ENCODE results near the gene HMCN2.

HMCN2 gene

DNA sequence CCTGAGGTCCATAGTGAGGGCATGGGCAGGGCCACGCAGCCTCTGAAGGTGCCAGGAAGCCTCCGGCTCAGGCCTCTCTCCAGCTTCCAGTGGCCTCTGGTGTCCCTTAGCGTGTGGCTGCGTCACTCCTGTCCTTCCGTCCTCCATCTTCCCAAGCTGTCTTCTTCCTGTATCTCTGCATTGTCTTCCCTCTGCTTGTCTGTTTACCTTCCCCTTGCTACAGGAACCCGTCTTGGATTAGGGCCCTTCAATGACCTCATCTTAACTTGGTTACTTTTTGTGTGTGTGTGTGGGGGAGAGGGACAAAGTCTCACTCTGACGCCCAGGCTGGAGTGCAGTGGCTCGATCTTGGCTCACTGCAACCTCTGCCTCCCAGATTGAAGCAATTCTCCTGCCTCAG is 193.6 kb downstream of the HMCN2 start:
- no peak for DNase-seq

- no peak for DNase-seq
Measured at GRCh38 chr9:130459941-130460669, 194.5 kb downstream of the HMCN2 start.

- DNase-seq: peak; percentile 18
Measured at GRCh38 chr9:130461218-130461630, 195.7 kb downstream of the HMCN2 start.

DNA sequence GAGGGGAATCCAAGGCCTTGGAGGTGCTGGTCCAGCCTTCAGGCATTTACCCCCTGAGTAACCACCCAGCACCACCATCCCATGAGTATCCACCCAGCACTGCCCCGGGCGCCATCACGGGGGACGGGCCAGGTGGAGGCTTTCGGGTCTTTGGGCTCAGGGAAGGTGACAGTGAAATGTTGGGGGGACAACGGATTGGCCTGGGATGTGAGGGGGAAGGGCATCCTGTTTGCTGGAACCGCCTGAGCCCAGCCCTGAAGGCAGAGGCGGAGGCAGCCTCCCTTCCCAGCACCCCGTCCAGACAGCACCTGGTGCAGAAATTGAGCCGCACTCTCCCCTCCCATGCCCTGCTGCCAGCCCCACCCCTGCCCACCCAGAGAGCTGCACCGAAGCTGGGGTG is 196.2 kb downstream of the HMCN2 start:
- no peak for DNase-seq

DNA sequence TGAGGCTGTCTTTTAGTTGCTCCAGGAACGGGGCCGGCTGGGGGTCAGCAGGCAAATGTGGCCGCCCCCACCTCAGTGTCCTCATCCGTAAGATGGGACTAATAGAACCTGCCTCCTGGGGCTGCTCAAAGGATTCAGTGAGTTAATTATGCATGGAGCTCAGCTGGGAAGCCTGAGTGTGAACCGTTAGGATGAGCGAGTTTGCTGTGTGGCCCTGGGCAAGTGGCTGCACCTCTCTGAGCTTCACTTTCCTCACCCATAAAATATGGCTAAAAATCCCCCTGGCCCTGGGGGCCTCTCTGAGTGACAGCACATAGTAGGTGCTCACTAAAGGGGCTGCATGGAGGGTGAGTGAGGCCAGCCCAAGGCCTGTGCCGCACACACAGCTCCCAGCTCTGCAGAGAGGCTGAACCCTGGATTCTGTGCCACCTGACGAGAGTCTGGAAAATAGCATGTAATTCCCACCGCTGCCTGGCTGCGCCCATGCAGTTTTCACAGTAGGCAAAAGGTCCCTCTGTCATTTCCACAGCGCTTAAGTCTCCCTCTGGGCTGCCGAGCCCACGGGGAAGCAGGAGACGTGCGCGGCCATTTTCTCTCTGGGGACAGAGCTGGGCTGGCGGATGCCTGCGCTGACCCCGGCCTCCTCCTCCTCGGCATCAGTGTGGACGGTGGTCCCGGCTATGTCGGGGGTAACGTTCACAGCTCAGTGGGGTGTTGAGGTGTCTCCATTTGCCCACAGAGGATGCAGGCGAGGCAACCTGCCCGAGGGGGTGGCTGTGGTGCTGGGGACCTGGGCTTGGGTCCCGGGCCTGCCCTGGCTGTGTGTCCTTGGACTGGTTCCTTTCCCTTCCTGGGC is 197.4 kb downstream of the HMCN2 start:
- no peak for DNase-seq

DNA sequence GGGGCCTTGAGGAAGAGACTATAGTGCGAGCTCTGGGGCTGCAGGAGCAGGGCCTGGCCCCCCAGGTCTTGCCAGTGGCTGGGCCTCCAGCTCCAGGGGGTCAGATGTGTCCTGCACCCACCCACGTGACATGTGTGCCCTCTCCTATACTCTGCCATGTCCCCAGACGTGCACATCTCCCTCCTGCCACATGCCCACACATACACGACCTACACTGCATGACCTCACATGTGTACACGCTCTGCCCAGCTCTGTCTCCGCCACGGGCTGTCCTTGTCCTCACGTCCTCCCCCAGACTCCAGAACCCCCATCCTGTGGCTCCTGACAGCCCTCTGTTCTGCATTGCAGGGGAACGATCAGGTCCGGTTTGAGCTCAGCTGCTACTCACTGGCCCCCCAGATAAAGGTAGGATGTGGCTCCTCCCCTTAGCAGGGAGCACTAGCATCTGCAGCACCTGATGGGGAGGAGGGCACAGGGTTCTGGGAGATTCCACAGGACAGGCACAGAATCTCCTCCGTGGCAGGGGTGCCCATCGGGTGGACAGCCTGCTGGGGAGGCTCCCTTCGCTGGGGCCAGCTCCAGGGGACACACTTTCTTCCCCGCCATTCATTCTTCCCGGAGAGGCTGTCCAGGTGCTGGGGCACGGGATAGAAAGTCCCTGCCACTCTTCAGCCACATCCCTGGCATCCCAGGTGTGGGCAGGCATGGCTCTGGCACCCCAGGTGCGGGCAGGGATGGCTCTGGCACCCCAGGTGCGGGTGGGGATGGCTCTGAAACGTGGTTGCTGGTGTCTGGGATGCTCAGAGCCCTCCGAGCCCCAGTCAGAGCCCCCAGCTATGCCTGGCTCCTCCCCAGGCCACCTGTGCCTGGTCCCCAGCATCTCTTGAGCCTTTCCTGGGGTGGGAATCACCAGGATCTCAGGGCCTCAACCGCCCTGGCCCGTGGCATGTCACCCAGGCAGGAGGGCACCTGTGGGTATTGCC is 198.5 kb downstream of the HMCN2 start:
- no peak for DNase-seq

DNA sequence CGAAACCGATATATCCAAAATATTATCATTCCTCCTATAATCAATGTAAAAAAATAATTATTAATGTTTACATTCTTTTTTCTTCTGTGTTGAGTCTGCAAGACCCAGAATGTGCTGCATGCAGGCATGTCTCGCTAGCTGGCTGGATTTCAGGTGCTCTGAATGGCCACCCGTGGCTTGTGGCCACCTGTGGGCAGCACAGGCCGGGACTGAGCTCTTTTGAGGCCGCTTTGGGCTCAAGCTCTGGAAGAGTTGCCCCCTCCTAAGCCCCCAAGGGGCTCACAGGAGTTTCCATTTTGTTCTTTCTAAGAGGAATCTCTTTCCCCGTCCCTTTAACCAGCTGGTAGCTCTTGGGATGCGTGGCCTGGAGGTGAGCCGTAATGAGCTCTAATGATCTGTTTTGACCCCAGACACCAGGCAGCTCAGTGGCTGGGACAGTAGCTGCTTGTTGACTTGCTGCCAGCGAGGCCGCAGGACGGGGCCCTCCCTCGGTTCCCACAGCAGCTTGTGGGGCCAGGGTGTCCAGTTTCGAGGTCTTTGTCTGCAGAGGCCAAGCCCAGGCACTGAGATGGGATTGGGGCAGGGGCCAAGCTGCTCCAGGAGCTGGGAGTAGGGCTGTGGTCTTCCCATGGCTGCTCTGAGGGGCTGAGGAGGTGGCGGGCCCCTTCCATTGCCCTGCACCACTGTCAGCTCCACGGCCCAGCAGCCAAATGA is 200.0 kb downstream of the HMCN2 start:
- DNase-seq: no peak

DNA sequence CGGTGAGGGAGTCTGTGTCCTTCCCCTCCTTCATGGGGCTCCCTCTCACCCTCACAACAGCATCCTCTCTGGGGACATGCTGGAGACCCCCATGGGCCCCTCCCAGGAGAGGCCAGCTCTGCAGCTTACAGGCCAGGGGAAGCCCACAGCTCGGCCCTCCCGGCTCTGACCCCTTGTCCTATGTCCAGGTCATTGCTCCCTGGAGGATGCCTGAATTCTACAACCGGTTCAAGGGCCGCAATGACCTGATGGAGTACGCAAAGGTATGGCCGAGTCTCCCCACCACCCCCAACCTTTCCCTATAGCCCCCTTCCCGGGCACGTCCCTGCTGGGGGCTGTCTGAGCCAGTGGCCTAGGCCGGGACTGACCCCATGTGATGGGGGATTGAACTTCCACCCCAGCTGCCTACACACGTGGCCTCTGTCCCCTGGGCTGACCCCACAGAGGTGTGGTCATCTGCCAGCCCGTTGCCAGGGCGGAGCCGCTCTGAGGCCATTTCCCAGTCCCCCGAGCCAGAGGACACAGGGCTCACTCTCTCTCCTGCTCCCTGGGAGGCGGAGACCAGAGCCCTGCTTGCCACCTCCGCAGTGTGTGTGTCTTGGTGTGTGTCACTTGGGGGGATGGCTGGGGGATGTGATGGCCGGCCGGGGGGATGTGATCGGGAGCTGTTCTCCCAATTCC is 201.1 kb downstream of the HMCN2 start:
- no peak for DNase-seq

DNA sequence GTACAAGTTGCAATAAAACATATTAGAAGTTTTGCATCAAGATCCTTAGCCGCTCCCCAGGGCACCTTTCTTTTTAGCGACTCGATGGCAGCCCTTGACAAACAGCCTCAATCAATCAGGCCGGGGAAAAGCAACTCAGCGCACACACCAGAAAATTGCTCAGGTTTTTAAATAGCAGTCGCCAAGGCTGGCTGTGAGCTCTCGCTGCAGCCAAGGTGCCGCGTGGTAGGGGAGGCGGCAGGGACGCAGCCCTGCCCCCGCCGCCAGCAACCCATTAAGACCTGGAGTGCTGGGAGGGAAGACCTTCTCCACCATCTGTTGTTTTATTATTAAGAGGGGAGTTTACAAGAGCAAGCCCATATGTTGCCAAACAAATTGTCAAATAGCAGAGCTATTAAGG is 201.8 kb downstream of the HMCN2 start:
- DNase-seq: no peak

DNA sequence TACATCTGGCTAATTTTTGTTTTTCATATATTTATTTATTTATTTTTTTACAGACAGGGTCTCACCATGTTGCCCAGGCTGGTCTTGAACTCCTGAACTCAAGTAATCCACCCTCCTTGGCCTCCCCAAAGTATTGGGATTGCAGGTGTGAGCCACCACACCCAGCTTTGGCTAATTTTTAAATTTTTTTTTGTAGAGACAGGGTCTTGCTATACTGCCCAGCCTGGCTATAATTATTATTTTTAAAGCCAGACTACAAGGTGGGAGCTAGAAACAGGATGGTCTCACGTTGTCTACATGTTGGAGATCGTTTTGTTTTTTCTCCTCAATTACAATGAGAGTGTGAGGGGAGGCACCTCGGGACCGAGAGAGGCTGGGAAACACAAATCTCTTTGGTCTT is 203.0 kb downstream of the HMCN2 start:
- no peak for DNase-seq

GRCh38 chr9:130470269-130470668 is 204.7 kb downstream of the HMCN2 start:
- DNase-seq: no peak

DNA sequence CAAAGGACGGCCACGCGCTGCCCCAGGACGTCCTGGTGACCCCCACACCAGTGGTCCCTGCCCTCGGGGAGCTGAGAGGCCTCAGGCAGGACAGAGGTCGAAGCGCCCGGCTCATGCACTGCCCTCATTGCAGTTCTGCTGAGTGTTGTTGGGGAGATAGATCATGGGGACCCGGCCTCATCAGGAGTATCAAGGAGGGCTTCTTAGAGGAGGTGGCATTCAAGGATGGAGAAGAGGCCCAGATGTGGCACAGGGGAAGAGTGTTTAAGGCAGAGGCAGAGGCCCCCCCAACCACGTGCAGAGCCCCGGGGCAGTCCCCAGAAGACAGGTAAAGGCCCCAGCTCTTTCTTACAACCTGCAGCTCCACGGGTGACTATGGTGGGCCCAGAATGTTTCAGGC is 205.4 kb downstream of the HMCN2 start:
- DNase-seq: no peak

DNA sequence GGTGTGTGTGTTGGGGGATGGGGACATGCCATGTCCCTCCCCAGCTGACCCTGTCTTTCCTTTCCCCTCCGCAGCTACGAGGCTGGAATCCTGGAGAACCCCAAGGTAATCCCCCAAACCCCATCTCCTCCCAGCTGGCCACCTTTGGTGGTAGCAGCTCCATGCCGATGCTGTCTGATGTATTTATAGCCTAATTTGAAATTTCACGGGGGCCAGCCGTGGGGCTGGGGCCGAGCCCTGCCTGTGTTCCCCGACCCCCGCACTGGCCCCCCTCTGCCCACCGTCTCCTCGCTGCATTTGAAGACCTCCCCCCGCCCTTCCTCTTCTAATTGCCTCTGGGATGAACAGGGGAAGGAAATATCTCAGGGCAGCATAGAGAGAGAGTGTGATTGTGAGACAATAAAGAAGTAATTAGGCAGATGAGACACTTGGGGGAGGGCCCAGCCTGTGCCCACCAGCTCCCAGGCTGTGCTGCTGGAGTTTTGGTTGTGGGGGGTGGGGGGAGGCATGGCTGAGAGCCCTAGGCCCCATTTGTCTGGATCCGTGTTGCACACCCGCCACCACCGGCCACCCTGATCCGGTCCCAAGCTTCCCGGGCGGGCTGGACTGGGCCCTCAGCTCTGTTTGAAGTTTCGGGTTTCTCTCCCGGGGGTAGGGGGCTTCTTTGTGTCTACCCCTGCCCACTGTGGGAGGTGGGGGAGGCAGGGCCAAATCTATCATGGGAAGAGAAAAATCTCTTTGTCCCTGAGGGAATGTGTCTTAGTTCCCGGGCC is 206.0 kb downstream of the HMCN2 start:
- no peak for DNase-seq

DNA sequence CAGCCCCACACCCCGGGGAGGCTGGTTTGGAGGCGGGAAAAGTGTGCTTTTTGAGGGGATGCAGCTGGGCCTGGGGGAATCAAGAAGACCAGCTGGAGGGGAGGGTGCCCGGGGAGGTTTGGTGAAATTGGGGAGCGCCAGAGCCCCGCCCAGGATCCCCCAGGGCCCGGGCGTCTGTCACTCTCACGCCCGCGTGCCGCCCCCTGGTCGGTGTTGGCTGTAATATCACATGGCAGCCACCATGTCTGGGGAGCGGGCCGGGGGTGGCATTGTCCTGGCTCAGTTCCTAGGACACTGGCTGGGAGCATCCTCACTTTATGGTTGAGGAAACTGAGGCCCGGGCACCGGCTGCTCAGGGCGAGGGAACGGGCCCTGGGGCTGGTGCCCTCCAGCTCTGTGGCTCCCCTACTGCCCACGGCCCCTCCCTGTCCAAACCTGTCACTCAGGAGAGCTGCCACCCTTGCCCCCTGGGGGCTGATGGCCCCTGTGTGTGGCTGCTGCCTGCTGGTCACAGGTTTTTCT is 206.7 kb downstream of the HMCN2 start:
- no peak for DNase-seq

- no peak for DNase-seq
Measured at GRCh38 chr9:130473009-130473408, 207.4 kb downstream of the HMCN2 start.

GRCh38 chr9:130473566-130473965 is 208.0 kb downstream of the HMCN2 start:
- DNase-seq: no peak

GRCh38 chr9:130474106-130474505 is 208.5 kb downstream of the HMCN2 start:
- DNase-seq: no peak

DNA sequence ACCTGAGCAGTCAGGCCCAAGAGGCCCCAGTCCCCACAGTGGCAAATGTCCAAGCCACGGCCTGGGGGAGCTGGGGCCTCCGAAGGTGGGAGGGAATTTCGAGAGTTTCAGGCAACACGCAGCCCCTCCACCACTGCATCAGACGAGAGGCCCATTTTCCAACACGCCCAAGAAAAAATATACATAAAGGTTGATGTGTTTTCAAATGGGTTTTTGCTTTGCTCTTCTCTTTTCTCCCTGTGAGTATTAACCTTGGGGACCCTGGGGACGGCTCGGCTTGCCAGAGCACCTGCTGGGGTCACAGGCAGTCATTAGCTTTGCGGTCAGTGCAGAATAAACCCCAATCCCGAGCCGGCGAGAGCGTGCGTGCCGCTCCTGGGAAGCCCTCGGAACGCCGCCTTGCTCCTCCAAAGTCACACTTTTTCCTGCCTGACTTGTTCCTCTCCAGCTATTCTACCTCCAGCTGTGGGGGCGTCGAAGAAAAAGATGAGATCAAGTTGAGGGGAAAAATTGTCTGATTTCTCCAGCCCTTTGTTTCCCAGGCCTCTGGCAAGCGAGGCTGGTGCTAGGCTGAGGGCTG is 210.7 kb downstream of the HMCN2 start:
- no peak for DNase-seq

- DNase-seq: no peak
Measured at GRCh38 chr9:130477564-130477963, 212.0 kb downstream of the HMCN2 start.

DNA sequence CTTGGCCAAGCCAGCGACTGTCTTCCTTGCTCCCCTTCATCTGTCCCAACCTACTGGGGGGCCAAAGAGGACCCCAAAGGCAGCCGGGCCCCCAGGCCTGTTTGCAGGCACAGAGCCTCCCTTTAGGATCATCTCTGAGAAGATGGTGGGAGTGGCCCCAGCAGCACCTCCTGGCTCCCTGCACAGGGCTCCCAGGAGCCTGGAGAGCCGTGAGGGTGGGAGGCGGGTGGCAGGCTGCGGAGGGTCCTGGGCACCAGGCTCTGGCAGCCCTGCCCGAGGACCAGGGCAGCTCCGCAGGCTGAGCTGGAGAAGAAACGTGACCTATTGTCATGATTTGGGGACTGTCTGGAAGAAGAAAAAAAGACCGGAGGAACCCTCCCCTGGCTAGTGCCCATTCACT is 212.6 kb downstream of the HMCN2 start:
- DNase-seq: no peak

All from NK-92 treated with Interleukin-12 subunit alpha and Interleukin-12 subunit beta, amount 100 ng/mL, for 24 hours (cell line).